NCI-H510A treated with DMSO at 0.1 percent for 48 hours (cell line): ENCODE results near the gene MSH3.

ENCODE experiments used
- DNase-seq: peaks from one replicate; lab custom pipeline; 2025; lab: John Stamatoyannopoulos, UW

The MSH3 gene

GRCh38 chr5:80905405-80905804 lies 251.0 kb downstream of the MSH3 start:
- no peak for DNase-seq

GRCh38 chr5:80912479-80912878 lies 258.0 kb downstream of the MSH3 start:
- DNase-seq: no peak

- no peak for DNase-seq
Measured at GRCh38 chr5:80915716-80916115, 261.3 kb downstream of the MSH3 start.

GRCh38 chr5:80916676-80917075 lies 262.2 kb downstream of the MSH3 start:
- no peak for DNase-seq

- no peak for DNase-seq
Measured at GRCh38 chr5:80917631-80918030, 263.2 kb downstream of the MSH3 start.

- DNase-seq: no peak
Measured at GRCh38 chr5:80919678-80920196, 265.3 kb downstream of the MSH3 start.

GRCh38 chr5:80920333-80920732 lies 265.9 kb downstream of the MSH3 start:
- no peak for DNase-seq

GRCh38 chr5:80921026-80921425 lies 266.6 kb downstream of the MSH3 start:
- DNase-seq: no peak

- no peak for DNase-seq
Measured at GRCh38 chr5:80925931-80926330, 271.5 kb downstream of the MSH3 start.
